NOMO-1 (cell line): ENCODE results near the gene SRXN1.

ENCODE experiments used
- DNase-seq, 2 experiments: peaks; one replicate each; lab custom pipeline; 2025; ENCODE audit not compliant: unreplicated experiment in 2 of 2; lab: John Stamatoyannopoulos, UW

Gene SRXN1

DNA sequence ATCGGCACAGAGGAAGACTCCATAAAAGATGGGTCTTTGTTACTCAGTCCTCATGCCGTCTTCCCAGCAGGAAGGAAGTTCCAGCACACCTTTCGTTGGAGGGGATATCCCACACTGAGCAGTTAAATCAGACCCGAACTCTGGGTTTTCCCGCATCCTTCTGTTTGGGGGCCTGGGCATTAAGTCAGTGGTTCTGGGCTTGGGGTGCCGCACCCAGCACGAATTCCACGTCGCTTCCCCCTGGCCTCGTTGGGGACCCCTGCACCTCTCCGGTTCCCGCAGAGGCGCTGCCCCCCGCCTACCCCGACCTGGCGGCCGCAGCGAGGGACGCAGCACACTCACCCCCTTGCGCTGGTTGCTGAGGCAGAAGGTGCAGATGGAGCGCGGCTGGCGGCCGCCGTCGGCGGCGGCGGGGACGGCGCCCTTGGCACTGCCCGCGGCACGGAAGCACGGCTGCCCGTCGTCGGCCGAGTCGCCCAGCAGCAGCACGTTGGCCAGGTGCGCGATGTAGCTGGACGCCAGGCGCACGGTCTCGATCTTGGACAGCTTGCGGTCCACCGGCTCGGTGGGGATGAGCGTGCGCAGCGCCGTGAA lies 43.5 kb downstream of the SRXN1 start:
- DNase-seq, result no peak

DNA sequence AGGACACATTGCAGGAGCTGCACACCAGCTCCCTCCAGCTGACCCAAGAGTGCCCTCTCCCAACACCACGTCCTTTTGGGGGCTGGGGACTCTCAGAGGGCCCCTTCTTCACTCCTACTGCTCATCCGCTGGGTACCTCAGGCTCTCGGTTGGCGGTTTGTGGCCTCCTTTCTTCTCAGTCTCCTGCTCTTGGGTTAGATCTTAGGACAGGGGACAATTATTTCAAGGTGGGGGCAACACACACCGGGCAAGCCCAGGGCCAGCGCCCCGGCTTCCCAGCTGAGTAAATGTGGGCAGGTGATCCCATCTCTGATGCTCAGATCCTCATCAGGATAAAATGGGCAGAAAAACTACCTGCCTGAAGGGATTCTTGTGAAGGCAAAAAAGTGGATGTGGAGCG lies 44.0 kb downstream of the SRXN1 start:
- no peak for DNase-seq

DNA sequence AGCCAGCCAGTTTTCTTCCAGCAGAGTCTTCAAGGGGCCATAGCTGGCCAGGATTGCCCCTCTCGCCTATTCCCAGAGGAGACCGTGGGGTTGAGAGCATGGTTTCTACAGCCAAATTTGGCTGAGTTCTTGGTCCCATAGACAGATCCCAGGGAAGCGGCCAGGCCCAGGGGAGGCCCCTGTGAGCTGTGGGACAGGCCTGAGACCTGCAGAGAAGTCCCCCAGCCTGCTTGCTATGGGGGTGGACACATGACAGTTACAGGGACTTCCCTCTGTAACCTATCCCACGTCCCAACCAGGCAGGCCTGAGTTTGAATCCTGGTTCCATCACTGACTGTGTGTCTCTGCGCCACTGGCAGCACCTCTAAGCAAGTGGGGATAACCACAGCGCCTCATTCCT lies 45.5 kb downstream of the SRXN1 start:
- no peak for DNase-seq

DNA sequence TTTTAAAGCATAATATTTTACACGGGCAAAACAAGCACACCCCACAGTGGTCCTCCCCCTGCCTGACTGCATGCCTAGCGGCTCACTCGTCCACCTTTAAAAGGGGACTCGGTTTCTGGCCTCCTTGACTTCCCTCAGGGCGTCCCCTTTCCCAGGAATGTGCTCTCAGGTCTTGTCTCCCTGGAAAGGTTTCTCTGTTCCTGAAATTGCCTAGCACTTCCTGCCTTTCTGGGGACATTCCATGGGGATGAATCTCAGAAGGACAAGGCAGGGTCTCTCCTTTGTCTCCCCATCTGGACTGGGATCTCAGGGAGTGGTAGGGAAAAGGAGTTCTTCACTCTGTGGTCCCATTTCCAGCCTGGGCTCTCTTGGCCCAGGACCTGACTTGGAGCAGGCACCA lies 47.8 kb downstream of the SRXN1 start:
- no peak for DNase-seq

DNA sequence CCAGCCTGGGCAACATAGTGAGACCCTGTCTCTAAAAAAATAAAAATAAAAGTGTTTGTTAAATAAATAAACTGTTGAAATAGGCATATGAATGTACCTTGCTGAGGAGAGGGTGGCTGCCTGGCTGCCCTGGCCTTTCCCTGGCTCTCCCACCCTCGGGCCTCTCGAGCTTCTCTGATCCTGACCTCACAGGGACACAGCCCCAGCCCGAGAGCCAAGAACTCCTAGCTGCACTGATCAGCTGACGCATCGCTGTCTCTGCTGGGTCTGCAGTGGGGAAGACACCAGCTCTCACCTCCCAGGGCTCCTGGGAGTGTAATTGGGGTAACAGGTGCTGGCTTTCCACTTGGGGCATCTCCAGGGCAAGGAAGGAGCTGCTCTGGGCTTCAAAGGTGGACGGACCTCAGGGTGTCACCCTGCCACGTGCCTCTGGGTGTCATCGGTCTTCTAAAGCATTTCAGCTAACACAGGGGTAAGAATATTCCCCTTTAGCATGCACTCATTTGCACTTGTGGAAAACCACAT lies 49.8 kb downstream of the SRXN1 start:
- no peak for DNase-seq

DNA sequence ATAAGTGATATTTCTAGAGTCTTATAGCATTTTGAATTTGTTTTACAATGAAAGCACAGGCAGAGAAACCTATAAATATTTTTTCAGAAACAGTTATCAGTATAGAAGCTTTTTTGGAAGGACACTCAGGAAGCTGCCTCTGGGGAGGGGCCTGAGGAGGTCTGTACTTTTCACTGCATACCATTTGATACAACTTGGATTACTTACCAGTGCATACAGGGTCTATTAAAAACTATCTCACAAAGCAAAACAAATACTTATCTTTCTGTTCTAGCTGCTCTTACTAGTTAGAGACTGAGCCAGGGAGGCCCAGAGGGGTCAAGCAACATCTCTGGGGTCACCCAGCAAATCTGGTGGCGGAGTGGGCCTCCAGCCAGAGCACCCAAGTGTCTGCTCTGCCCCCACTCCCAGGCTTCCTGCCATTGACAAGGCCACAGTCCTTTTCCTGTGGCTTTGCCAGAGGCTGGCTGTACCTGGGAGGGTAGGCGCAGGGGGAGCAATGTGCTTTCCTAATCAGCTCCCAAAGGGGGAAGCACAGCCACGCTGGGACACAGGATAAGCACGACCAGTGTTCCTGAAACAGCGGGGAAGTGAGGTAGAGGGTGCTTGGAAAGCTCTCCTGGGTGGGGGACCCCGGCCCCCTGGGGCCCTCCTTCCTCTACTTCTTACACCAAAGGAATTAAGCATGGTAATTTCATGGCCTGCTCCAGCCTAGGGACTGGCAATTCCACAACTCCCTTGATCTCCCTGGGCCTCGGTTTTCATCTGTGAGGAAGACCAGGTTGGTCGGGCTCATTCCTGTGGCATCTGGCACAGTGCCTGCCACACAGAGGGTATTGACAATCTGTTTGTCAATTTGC lies 50.7 kb downstream of the SRXN1 start:
- no peak for DNase-seq

DNA sequence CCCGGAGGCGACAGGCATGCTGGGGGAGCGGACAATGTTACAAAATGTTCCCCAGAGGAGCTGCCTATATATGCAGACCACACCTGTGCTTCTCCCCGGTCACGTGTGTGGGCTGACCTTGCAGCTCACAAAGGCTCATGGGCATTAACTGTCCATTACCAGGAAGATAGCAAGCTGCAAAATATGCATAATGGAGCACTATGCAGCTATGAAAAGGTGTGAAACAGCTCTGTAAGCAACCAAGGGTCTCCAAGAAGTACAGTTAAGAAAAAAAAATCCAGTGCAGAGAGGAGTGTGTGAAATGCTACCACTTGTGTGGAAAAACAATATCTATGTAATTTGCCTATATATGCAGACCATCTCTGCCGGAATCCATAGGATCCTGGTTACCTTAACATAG lies 52.3 kb downstream of the SRXN1 start:
- no peak for DNase-seq

DNA sequence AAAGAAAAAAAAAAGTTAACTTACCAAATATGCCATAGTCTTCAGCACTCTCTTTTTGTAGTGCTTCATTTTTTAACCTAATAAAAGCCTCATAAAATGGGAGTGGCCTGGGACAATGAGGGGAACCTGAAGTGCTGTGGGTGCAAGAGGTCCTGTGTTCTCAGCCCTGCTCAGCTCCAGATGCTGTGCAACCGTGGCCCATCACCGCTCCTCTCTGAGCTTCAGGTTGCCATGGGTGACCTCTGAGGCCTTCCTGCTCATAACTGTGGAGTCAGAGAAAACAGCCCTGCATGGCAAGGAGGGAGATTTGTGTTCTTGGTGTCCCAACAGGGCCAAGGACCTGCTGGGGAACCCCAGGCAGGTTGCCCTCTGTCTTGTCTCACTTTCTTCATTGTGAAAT lies 52.9 kb downstream of the SRXN1 start:
- DNase-seq, result no peak

DNA sequence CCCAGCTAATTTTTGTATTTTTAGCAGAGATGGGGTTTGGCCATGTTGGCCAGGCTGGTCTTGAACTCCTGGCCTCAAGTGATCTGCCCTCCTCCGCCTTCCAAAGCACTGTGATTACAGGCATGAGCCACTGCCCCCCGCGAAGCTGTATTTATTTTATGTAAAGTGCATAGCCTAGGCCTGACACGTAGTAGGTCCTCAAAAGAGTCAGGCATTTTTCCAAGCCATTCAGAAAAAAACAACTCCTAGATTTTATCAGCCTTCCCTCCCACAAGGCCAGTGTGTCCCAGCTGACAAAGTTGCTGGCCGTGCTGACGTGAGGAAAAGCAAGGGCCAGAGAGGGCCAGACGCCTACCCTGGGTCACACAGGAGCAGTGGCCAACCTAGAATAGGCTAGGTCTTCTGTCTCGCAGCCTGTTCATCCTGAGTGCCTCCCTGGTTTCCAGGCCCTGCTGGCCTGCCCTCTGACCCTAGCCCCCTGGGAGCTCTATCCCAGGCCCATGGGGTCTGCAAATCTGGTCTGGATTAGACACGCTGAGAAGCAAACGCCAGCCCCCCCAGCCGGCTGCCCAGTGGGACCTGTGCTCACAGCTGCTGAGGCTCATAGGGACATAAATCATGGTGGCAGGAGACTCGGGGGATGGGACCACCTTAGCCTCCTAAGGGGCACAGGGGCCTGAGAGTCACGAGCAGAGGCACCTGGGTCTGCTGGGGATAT lies 54.7 kb downstream of the SRXN1 start:
- DNase-seq, result no peak

DNA sequence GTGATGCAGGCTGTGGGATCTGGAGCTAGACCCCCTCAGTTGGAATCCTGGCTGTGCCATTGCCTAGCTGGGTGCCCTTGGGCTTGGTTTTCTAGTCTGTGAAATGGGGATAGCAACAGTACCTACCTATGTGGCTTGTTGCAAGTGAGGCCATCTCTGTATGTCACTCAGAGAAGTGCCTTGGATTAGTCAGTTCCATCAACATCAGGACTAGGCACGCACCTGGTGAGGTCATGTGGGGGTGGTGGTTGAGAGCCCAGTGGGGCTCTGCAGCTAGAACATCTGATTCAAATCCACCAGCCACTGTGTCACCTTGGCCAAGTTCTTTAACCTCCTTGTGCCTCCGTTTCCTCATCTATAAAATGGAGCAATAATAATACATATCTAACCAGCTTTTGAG lies 55.4 kb downstream of the SRXN1 start:
- DNase-seq, result no peak
